ENCODE measurements around the gene LRSAM1. TPM values are rescaled to one million over a fixed set of nuclear protein-coding genes. Genes with fewer than 3 reads are reported as not detected.

Gene LRSAM1
- total and polyA plus RNA-seq, 9 of the 15 experiments (the other 6 are each of a cell fraction or from before 2014, with no cell fraction given): 0.07 to 16.2 (median 4.7) TPM

DNA sequence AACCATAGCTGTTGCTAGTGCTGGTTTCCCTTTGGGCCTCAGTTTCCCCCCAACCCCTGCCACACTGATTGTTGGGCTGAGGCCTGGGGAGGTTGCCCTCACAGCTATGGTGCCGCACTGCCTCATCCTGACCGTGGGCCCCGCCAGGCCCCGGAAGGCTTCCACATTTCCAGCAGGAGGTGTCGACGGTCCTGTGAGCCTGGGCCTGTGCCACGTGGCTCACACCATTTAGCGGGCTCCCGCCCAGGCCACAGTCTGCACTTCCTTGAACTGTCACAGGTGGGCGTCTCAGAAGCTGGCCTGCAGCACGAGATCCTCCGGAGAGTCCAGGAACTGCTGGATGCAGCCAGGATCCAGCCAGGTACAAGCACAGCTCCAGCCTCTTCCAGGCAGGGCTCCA is 45.7 kb downstream of the LRSAM1 start (continued):
- TF ChIP-seq, protein P1, sequence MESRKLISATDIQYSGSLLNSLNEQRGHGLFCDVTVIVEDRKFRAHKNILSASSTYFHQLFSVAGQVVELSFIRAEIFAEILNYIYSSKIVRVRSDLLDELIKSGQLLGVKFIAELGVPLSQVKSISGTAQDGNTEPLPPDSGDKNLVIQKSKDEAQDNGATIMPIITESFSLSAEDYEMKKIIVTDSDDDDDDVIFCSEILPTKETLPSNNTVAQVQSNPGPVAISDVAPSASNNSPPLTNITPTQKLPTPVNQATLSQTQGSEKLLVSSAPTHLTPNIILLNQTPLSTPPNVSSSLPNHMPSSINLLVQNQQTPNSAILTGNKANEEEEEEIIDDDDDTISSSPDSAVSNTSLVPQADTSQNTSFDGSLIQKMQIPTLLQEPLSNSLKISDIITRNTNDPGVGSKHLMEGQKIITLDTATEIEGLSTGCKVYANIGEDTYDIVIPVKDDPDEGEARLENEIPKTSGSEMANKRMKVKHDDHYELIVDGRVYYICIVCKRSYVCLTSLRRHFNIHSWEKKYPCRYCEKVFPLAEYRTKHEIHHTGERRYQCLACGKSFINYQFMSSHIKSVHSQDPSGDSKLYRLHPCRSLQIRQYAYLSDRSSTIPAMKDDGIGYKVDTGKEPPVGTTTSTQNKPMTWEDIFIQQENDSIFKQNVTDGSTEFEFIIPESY (CRISPR knock-in tag; IDR thresholded peaks at IDR 0.05): peak; percentile 97
- TF ChIP-seq ZNF347 (CRISPR knock-in tag; IDR thresholded peaks at IDR 0.05; ENCODE audit: low read depth) (no peak), GTF2F1 (IDR thresholded peaks at IDR 0.05; ENCODE audit: low read depth, low read length) (no peak), HOXB6 (CRISPR knock-in tag; IDR thresholded peaks at IDR 0.05; ENCODE audit: borderline replicate concordance) (no peak), SRSF7 (optimal IDR thresholded peaks at IDR 0.05; ENCODE audit: low read depth, low read length) (no peak)
- TF ChIP-seq, protein P2, sequence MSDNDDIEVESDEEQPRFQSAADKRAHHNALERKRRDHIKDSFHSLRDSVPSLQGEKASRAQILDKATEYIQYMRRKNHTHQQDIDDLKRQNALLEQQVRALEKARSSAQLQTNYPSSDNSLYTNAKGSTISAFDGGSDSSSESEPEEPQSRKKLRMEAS (CRISPR knock-in tag; IDR thresholded peaks at IDR 0.05): peak; percentile 51

DNA sequence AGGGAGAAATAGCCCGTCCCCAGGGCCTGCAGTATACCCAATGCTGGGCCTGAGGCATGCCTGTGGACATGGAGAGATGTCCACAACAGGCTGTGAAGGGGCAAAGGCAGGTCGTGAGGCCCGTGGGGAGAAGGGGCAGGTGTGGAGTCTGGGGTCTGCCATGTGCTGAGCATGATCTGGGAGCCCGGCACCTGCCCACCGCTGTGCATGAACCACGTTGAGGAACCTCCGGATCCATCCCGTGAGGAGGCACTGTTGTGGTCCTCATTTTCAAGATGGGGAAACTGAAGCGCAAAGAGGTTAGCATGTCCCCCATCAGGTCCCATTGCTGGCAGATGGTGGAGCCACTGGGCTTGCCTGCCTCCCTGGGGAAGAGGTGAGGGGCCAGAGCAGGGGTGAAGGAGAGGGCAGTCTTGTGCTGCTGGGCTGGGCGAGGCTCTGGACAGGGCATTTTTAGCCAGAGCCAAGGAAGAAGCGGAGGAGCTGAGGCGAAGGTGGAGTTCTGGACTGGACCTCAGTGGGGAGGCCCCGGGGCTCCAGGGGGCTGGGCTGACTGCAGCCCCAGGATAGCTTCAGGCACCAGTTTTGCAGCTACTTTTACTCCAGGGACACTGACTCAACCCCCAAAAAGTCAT is 46.5 kb downstream of the LRSAM1 start:
- DNase-seq (ENCODE audit: extremely low read depth in 1 of 4, low spot score in 3 of 4): no peak

More for the DNA sequence above, 46.5 kb downstream of the LRSAM1 start:
- ChIA-PET POLR2A (interaction anchor here (0.6 to 0.8 kb wide), 3 partner anchors 10 to 48 kb away, joined by 3 to 4 read pairs (median 3); no protein-coding TSS in a partner anchor), CTCF (ENCODE audit: low intra/inter-chr PET ratio) (interaction anchor here (0.5 kb wide), 1 partner anchor 187 kb away, joined by 4 read pairs; no protein-coding TSS in a partner anchor)
- intact Hi-C loops (cut with micrococcal nuclease) (loop anchor here (5.0 kb wide), 2 partner anchors 135 to 280 kb away; no protein-coding TSS in a partner anchor), in situ Hi-C loops (cut with MboI) (no loop called here)
- Histone ChIP-seq H2AFZ (ENCODE audit: low read depth, low read length) (no peak overlapping the region), H3K79me2 (ENCODE audit: control insufficient read depth, insufficient read depth, low read length) (no peaks in the 10 kb centered on the region), H3K9me1 (ENCODE audit: control insufficient read depth, insufficient read depth, low read length) (no peaks in the 10 kb centered on the region), H3K4me1 (replicated peaks in 1 of 2; ENCODE audit: control insufficient read depth in 2 of 2, insufficient read depth in 2 of 2, low read length in 2 of 2) (peaks cover 6 to 23% of the 10 kb centered on the region in 2 experiments; a peak in 4 of 5 replicates), H3K27me3 (ENCODE audit: control insufficient read depth in 2 of 2, insufficient read depth in 2 of 2, low read length in 2 of 2) (no peaks in the 10 kb centered on the region), H3K9me3 (replicated peaks; ENCODE audit: control insufficient read depth, insufficient read depth, low read depth, low read length) (no peaks in the 10 kb centered on the region), H3K36me3 (ENCODE audit: control insufficient read depth, insufficient read depth, low read length) (peaks cover 33% of the 10 kb centered on the region; the same call in 2 of the 3 replicates), H3K4me3 (no peak overlapping the region), H3K9ac (ENCODE audit: insufficient read depth in 1 of 2, low read depth in 2 of 2, low read length in 2 of 2) (0 out of 4 replicates have a peak overlapping the region, but pooled peaks of 1 of the 2 experiments have one; percentile 26), H3K27ac (ENCODE audit: extremely low read depth, low read depth, low read length) (no peak overlapping the region; the same call in 2 of the 3 replicates), H3K4me2 (ENCODE audit: insufficient read depth, low read length) (no peak overlapping the region), H4K20me1 (replicated peaks; ENCODE audit: control insufficient read depth, insufficient read depth, low read length) (no peaks in the 10 kb centered on the region; the same call in 1 of the 2 replicates)
- TF ChIP-seq POLR2G (IDR thresholded peaks at IDR 0.05; ENCODE audit: low read depth, low read length): peak; percentile 39; the same call in 1 of the 2 replicates
- no peak for TF ChIP-seq ZNF165 (CRISPR knock-in tag; IDR thresholded peaks at IDR 0.05; ENCODE audit: borderline replicate concordance)
- no peak for ATAC-seq
- WGBS (ENCODE audit: insufficient coverage, low coverage, missing lambda C conversion rate): 89% methylated on average over 9 of the region's 13 CpGs
- no TSS peak for BruUV-seq (replicated peaks)
- FAIRE-seq: no peak

Data from K562 (cell line).